Measurements from ENCODE around the gene PLCB2.

- TF ChIP-seq POLR2A (IDR thresholded peaks at IDR 0.05), result no peak
- no peak for TF ChIP-seq CTCF (IDR thresholded peaks at IDR 0.05)
Observed at GRCh38 chr15:40320409-40320808, 12.7 kb upstream of the PLCB2 start.

Data from thyroid gland (tissue), 4 donors.